IgD-negative memory B cell (primary cell): ENCODE measurements around the gene CDK7. TPM values are rescaled to one million over a fixed set of nuclear protein-coding genes. Genes with fewer than 3 reads are reported as not detected.
"Not testable (repeated sequence)": the region's sequence is repeated elsewhere in the genome, so short reads cannot be mapped to it uniquely, and the experiment has no call there.

ENCODE experiments used
- H3K27ac Mint-ChIP-seq, 3 donors: one replicate each; pipeline ENCODE4 v1.8.0; 2020 to 2022; ENCODE audit warnings: mild to moderate bottlenecking in 3 of 3, mixed read lengths in 3 of 3, moderate library complexity in 1 of 3
- H3K27me3 Mint-ChIP-seq: one replicate; pipeline ENCODE4 v1.8.0; 2021; ENCODE audit warnings: mixed read lengths
- H3K36me3 Mint-ChIP-seq: one replicate; pipeline ENCODE4 v1.8.0; 2020; ENCODE audit warnings: mild to moderate bottlenecking, mixed read lengths
- H3K4me1 Mint-ChIP-seq, 3 donors: one replicate each; pipeline ENCODE4 v1.8.0; 2020 to 2022; ENCODE audit warnings: mixed read lengths in 3 of 3, mild to moderate bottlenecking in 1 of 3
- H3K4me3 Mint-ChIP-seq, 4 donors: one replicate each; pipeline ENCODE4 v1.8.0; 2020 to 2022; ENCODE audit warnings: mild to moderate bottlenecking in 4 of 4, mixed read lengths in 4 of 4, moderate library complexity in 3 of 4
- H3K9me3 Mint-ChIP-seq, 3 donors: one replicate each; pipeline ENCODE4 v1.8.0; 2020 to 2021; ENCODE audit warnings: mixed read lengths in 3 of 3, mild to moderate bottlenecking in 1 of 3
- polyA plus RNA-seq: library from polyadenylated mRNA; unstranded; fragments of 300-500 nt; fragmentation: Illumina TruSeq; gene quantifications from one replicate; pipeline ENCODE4 v1.2.3, GENCODE V29; 2021

The CDK7 gene
- polyA plus RNA-seq, 1 donor from 2014 or later, result 23.9 TPM

GRCh38 chr5:69220371-69220770 is 14.3 kb upstream of the CDK7 start:
- not testable (repeated sequence) for H3K4me3 Mint-ChIP-seq, H3K36me3 Mint-ChIP-seq, H3K27ac Mint-ChIP-seq, H3K9me3 Mint-ChIP-seq, H3K27me3 Mint-ChIP-seq
- peaks cover 15 to 20% (median 19%) of the 10 kb centered on the region in 3 donors for H3K4me1 Mint-ChIP-seq

- H3K36me3 Mint-ChIP-seq, H3K27me3 Mint-ChIP-seq, H3K4me3 Mint-ChIP-seq, H3K9me3 Mint-ChIP-seq, H3K27ac Mint-ChIP-seq: not testable (repeated sequence)
- H3K4me1 Mint-ChIP-seq, result peaks cover 15 to 19% (median 19%) of the 10 kb centered on the region in 3 donors
These were observed 13.9 kb upstream of the CDK7 start for GRCh38 chr5:69220833-69221232.

- Mint-ChIP-seq H3K27ac (no peak overlapping the region), H3K27me3 (no peaks in the 10 kb centered on the region), H3K9me3 (no peaks in the 10 kb centered on the region), H3K4me3 (no peak overlapping the region), H3K36me3 (peaks cover 4% of the 10 kb centered on the region), H3K4me1 (peaks cover 3 to 6% (median 4%) of the 10 kb centered on the region in 3 donors)
These were observed 10.2 kb upstream of the CDK7 start for GRCh38 chr5:69224520-69224919.

GRCh38 chr5:69225860-69226259 is 8.8 kb upstream of the CDK7 start:
- Mint-ChIP-seq H3K27ac (no peak overlapping the region), H3K9me3 (no peaks in the 10 kb centered on the region), H3K4me3 (no peak overlapping the region), H3K36me3 (peaks cover 2% of the 10 kb centered on the region), H3K4me1 (peaks cover 3 to 6% (median 4%) of the 10 kb centered on the region in 3 donors), H3K27me3 (no peaks in the 10 kb centered on the region)

GRCh38 chr5:69230181-69230580 is 4.5 kb upstream of the CDK7 start:
- H3K36me3 Mint-ChIP-seq, result no peaks in the 10 kb centered on the region
- no peaks in the 10 kb centered on the region for H3K9me3 Mint-ChIP-seq
- H3K27me3 Mint-ChIP-seq, result no peaks in the 10 kb centered on the region
- no peak overlapping the region for H3K4me3 Mint-ChIP-seq
- peaks cover 0 to 7% (median 5%) of the 10 kb centered on the region in 3 donors for H3K4me1 Mint-ChIP-seq
- no peak overlapping the region for H3K27ac Mint-ChIP-seq

GRCh38 chr5:69231281-69231680 is 3.4 kb upstream of the CDK7 start:
- H3K4me1 Mint-ChIP-seq, result peaks cover 6 to 12% (median 8%) of the 10 kb centered on the region in 3 donors
- H3K27ac Mint-ChIP-seq, result no peak overlapping the region
- no peaks in the 10 kb centered on the region for H3K36me3 Mint-ChIP-seq
- peak overlapping the region in 1 of 4 donors; percentile 44 for H3K4me3 Mint-ChIP-seq
- no peaks in the 10 kb centered on the region for H3K9me3 Mint-ChIP-seq
- H3K27me3 Mint-ChIP-seq, result no peaks in the 10 kb centered on the region

GRCh38 chr5:69231851-69232250 is 2.8 kb upstream of the CDK7 start:
- peaks cover 10 to 14% (median 10%) of the 10 kb centered on the region in 3 donors for H3K4me1 Mint-ChIP-seq
- peak overlapping the region in 1 of 4 donors; percentile 44 for H3K4me3 Mint-ChIP-seq
- H3K27me3 Mint-ChIP-seq, result no peaks in the 10 kb centered on the region
- no peaks in the 10 kb centered on the region for H3K9me3 Mint-ChIP-seq
- H3K27ac Mint-ChIP-seq, result no peak overlapping the region
- H3K36me3 Mint-ChIP-seq, result no peaks in the 10 kb centered on the region

GRCh38 chr5:69236733-69237132 is 2.0 kb downstream of the CDK7 start:
- peaks cover 27 to 37% (median 29%) of the 10 kb centered on the region in 3 donors for H3K4me1 Mint-ChIP-seq
- not testable (repeated sequence) for H3K9me3 Mint-ChIP-seq, H3K36me3 Mint-ChIP-seq, H3K27me3 Mint-ChIP-seq
- H3K27ac Mint-ChIP-seq, result peak overlapping the region; percentile 3 to 82 (median 80)
- H3K4me3 Mint-ChIP-seq, result peak overlapping the region in 2 of 4 donors; percentile 91 to 95

- Mint-ChIP-seq H3K27me3 (no peaks in the 10 kb centered on the region), H3K36me3 (peaks cover 12% of the 10 kb centered on the region), H3K9me3 (no peaks in the 10 kb centered on the region), H3K4me1 (peaks cover 31 to 42% (median 35%) of the 10 kb centered on the region in 3 donors), H3K27ac (peak overlapping the region in 1 of 3 donors; percentile 37), H3K4me3 (peak overlapping the region in 1 of 4 donors; percentile 95)
These were observed 3.2 kb downstream of the CDK7 start for GRCh38 chr5:69237877-69238276.

GRCh38 chr5:69238760-69239251 is 4.1 kb downstream of the CDK7 start:
- Mint-ChIP-seq H3K4me1 (peaks cover 38 to 48% (median 42%) of the 10 kb centered on the region in 3 donors), H3K27me3 (no peaks in the 10 kb centered on the region), H3K9me3 (no peaks in the 10 kb centered on the region), H3K4me3 (peak overlapping the region in 1 of 4 donors; percentile 41), H3K27ac (no peak overlapping the region), H3K36me3 (peaks cover 15% of the 10 kb centered on the region)

- Mint-ChIP-seq H3K36me3 (peaks cover 22% of the 10 kb centered on the region), H3K9me3 (no peaks in the 10 kb centered on the region), H3K4me1 (peaks cover 30 to 44% (median 44%) of the 10 kb centered on the region in 3 donors), H3K4me3 (no peak overlapping the region), H3K27ac (no peak overlapping the region), H3K27me3 (no peaks in the 10 kb centered on the region)
These were observed 7.7 kb downstream of the CDK7 start for GRCh38 chr5:69242215-69242927.

GRCh38 chr5:69245031-69245430 is 10.3 kb downstream of the CDK7 start:
- Mint-ChIP-seq H3K4me3 (peak overlapping the region in 1 of 4 donors; percentile 60), H3K36me3 (peaks cover 23% of the 10 kb centered on the region), H3K27ac (no peak overlapping the region)

GRCh38 chr5:69248019-69248418 is 13.3 kb downstream of the CDK7 start:
- H3K4me1 Mint-ChIP-seq, result peaks cover 15 to 27% (median 23%) of the 10 kb centered on the region in 3 donors
- no peaks in the 10 kb centered on the region for H3K27me3 Mint-ChIP-seq
- H3K4me3 Mint-ChIP-seq, result no peak overlapping the region
- H3K36me3 Mint-ChIP-seq, result peaks cover 13% of the 10 kb centered on the region
- peaks cover 0 to 6% (median 0%) of the 10 kb centered on the region in 3 donors for H3K9me3 Mint-ChIP-seq
- H3K27ac Mint-ChIP-seq, result no peak overlapping the region

More at GRCh38 chr5:69245031-69245430, 10.3 kb downstream of the CDK7 start:
- Mint-ChIP-seq H3K27me3 (no peaks in the 10 kb centered on the region), H3K9me3 (peaks cover 0 to 6% (median 0%) of the 10 kb centered on the region in 3 donors), H3K4me1 (peaks cover 22 to 38% (median 36%) of the 10 kb centered on the region in 3 donors)

- Mint-ChIP-seq H3K27me3 (no peaks in the 10 kb centered on the region), H3K9me3 (peaks cover 0 to 6% (median 0%) of the 10 kb centered on the region in 3 donors), H3K4me3 (no peak overlapping the region), H3K27ac (no peak overlapping the region), H3K36me3 (peaks cover 10% of the 10 kb centered on the region), H3K4me1 (peaks cover 3 to 16% (median 10%) of the 10 kb centered on the region in 3 donors)
These were observed 15.9 kb downstream of the CDK7 start for GRCh38 chr5:69250593-69250992.

GRCh38 chr5:69252437-69252836 is 17.8 kb downstream of the CDK7 start:
- no peak overlapping the region for H3K4me3 Mint-ChIP-seq
- no peak overlapping the region for H3K27ac Mint-ChIP-seq
- peaks cover 8% of the 10 kb centered on the region for H3K36me3 Mint-ChIP-seq
- H3K4me1 Mint-ChIP-seq, result peaks cover 0 to 8% (median 3%) of the 10 kb centered on the region in 3 donors
- H3K9me3 Mint-ChIP-seq, result peaks cover 0 to 6% (median 0%) of the 10 kb centered on the region in 3 donors
- no peaks in the 10 kb centered on the region for H3K27me3 Mint-ChIP-seq

- H3K36me3 Mint-ChIP-seq, H3K4me1 Mint-ChIP-seq, H3K27ac Mint-ChIP-seq, H3K9me3 Mint-ChIP-seq, H3K27me3 Mint-ChIP-seq, H3K4me3 Mint-ChIP-seq: not testable (repeated sequence)
These were observed 21.3 kb downstream of the CDK7 start for GRCh38 chr5:69255940-69256339.
